ENCODE measurements around the gene RCAN2.

GRCh38 chr6:46511320-46511719 is 20.1 kb upstream of the RCAN2 start:
- TF ChIP-seq, protein P1, sequence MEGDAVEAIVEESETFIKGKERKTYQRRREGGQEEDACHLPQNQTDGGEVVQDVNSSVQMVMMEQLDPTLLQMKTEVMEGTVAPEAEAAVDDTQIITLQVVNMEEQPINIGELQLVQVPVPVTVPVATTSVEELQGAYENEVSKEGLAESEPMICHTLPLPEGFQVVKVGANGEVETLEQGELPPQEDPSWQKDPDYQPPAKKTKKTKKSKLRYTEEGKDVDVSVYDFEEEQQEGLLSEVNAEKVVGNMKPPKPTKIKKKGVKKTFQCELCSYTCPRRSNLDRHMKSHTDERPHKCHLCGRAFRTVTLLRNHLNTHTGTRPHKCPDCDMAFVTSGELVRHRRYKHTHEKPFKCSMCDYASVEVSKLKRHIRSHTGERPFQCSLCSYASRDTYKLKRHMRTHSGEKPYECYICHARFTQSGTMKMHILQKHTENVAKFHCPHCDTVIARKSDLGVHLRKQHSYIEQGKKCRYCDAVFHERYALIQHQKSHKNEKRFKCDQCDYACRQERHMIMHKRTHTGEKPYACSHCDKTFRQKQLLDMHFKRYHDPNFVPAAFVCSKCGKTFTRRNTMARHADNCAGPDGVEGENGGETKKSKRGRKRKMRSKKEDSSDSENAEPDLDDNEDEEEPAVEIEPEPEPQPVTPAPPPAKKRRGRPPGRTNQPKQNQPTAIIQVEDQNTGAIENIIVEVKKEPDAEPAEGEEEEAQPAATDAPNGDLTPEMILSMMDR (conservative IDR thresholded peaks at IDR 0.05) = no peak
- no peak for TF ChIP-seq EZH2 (IDR thresholded peaks at IDR 0.05; ENCODE audit: low read depth)

Measured in PC-9 (cell line).